ENCODE results near the gene WWC2. TPM values are rescaled to one million over a fixed set of nuclear protein-coding genes. Genes with fewer than 3 reads are reported as not detected.
"Not testable (repeated sequence)": the region's sequence is repeated elsewhere in the genome, so short reads cannot be mapped to it uniquely, and the experiment has no call there.

Gene WWC2
- total RNA-seq, 1 experiment from 2014 or later: 39.1 TPM

DNA sequence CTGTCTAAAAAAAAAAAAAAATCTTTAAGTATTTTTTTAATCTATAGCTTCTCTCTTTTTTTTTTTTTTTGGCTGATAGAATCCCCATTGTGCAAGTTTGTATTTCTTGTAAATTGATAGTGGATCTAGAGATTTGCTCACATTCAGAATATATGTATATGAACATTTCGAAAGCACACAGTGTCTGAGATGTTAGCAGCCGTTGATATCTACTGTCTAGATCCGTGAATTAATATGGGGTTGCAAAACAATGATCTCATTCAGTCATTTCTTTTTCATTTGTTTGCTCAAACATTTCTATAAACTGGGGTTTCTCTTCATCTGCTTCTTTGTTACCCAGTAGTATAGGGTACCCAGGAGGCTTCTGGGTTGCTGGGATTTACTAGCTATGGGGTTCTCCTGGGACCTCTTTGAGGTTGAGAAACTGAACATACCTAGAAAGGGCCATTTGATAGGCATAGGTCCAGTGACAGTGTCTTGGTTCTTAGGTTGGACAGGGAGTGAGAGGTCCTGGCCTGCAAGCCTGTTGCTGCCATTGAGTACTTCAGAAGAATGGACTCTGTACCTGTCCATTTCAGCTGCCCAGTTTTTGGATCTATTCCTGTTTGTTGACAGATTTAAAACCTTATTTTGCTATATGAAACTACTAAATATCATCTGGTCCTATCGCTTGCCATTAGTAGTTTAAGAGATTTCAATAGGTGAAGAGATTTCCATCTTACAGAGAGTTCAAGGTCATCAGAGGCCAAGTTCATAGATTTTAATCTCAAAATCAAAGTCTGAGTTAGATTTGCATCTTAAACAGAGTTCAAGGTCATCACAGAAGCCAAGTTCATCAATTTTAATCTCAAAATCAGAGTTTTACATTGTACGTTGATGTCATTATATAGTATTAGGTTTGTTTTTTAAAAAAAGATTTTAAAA lies 50.8 kb downstream of the WWC2 start:
- POLR2A ChIA-PET: no interaction called here
- Histone ChIP-seq H3K4me3 (replicated peaks in 1 of 2; ENCODE audit: low read depth in 1 of 2, low read length in 2 of 2) (no peak overlapping the region), H3K4me2 (ENCODE audit: low read length) (no peak overlapping the region), H3K4me1 (ENCODE audit: control insufficient read depth in 1 of 2, insufficient read depth in 2 of 2, low read length in 2 of 2) (no peaks in the 10 kb centered on the region), H2AFZ (ENCODE audit: low read depth, low read length, poor library complexity, severe bottlenecking) (no peak overlapping the region), H3K27ac (ENCODE audit: low read depth, low read length) (no peak overlapping the region), H4K20me1 (ENCODE audit: insufficient read depth) (peaks cover 4% of the 10 kb centered on the region; the same call in 1 of the 2 replicates), H3K9ac (ENCODE audit: low read length) (no peak overlapping the region), H3K9me2 (ENCODE audit: insufficient read depth) (no peaks in the 10 kb centered on the region), H3K9me3 (ENCODE audit: control insufficient read depth in 1 of 2, insufficient read depth in 1 of 2, low read depth in 1 of 2, low read length in 2 of 2) (no peaks in the 10 kb centered on the region), H3K36me3 (ENCODE audit: control insufficient read depth in 1 of 2, insufficient read depth in 2 of 2, low read length in 2 of 2) (no peaks in the 10 kb centered on the region), H3K27me3 (ENCODE audit: insufficient read depth, low read length) (no peaks in the 10 kb centered on the region), H3K79me2 (ENCODE audit: insufficient read depth, low read length) (peaks cover 82% of the 10 kb centered on the region)
- intact Hi-C loops (cut with micrococcal nuclease): no loop called here
- TF ChIP-seq, protein P1, sequence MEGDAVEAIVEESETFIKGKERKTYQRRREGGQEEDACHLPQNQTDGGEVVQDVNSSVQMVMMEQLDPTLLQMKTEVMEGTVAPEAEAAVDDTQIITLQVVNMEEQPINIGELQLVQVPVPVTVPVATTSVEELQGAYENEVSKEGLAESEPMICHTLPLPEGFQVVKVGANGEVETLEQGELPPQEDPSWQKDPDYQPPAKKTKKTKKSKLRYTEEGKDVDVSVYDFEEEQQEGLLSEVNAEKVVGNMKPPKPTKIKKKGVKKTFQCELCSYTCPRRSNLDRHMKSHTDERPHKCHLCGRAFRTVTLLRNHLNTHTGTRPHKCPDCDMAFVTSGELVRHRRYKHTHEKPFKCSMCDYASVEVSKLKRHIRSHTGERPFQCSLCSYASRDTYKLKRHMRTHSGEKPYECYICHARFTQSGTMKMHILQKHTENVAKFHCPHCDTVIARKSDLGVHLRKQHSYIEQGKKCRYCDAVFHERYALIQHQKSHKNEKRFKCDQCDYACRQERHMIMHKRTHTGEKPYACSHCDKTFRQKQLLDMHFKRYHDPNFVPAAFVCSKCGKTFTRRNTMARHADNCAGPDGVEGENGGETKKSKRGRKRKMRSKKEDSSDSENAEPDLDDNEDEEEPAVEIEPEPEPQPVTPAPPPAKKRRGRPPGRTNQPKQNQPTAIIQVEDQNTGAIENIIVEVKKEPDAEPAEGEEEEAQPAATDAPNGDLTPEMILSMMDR (IDR thresholded peaks at IDR 0.05 in 2 of 3, conservative IDR thresholded peaks at IDR 0.05 in 1 of 3; ENCODE audit: borderline replicate concordance in 1 of 3, insufficient read depth in 1 of 3, low read depth in 2 of 3, low read length in 2 of 3): no peak
- TF ChIP-seq ELF1 (IDR thresholded peaks at IDR 0.05; ENCODE audit: borderline replicate concordance, low read depth): no peak
- TF ChIP-seq, protein P2, sequence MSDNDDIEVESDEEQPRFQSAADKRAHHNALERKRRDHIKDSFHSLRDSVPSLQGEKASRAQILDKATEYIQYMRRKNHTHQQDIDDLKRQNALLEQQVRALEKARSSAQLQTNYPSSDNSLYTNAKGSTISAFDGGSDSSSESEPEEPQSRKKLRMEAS (IDR thresholded peaks at IDR 0.05): no peak
- TF ChIP-seq CEBPB (IDR thresholded peaks at IDR 0.05; ENCODE audit: low read depth): no peak
- no peak for TF ChIP-seq ZNF274 (IDR thresholded peaks at IDR 0.05; ENCODE audit: low read depth, low read length)
- TF ChIP-seq YY1 (IDR thresholded peaks at IDR 0.05; ENCODE audit: extremely low read depth, insufficient replicate concordance, low read depth, low read length): no peak
- no peak for TF ChIP-seq SRF (IDR thresholded peaks at IDR 0.05; ENCODE audit: low read depth)
- ATAC-seq (no peak), DNase-seq (ENCODE audit: low read depth, low spot score) (no peak)
- no TSS peak for BruUV-seq (replicated peaks)
- CTCF ChIA-PET: no interaction called here
- RAD21 ChIA-PET (ENCODE audit: low non-redundant PET in 1 of 2, low total read pairs in 2 of 2, uncharacterized antibody in 2 of 2, unreplicated experiment in 2 of 2): no interaction called here

DNA sequence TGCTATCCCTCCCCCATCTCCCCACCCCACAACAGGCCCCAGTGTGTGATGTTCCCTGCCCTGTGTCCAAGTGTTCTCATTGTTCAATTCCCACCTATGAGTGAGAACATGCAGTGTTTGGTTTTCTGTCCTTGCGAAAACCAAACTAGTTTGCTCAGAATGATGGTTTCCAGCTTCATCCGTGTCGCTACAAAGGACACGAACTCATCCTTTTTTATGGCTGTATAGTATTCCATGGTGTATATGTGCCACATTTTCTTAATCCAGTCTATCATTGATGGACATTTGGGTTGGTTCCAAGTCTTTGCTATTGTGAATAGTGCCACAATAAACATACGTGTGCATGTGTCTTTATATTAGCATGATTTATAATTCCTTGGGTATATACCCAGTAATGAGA lies 51.6 kb downstream of the WWC2 start:
- CTCF ChIA-PET; H3K36me3 ChIP-seq (ENCODE audit: control insufficient read depth in 1 of 2, insufficient read depth in 2 of 2, low read length in 2 of 2); BruUV-seq (replicated peaks); H3K4me1 ChIP-seq (ENCODE audit: control insufficient read depth in 1 of 2, insufficient read depth in 2 of 2, low read length in 2 of 2); H4K20me1 ChIP-seq (ENCODE audit: insufficient read depth); H3K9me3 ChIP-seq (ENCODE audit: control insufficient read depth in 1 of 2, insufficient read depth in 1 of 2, low read depth in 1 of 2, low read length in 2 of 2); H3K9ac ChIP-seq (ENCODE audit: low read length); H3K4me2 ChIP-seq (ENCODE audit: low read length); H3K9me2 ChIP-seq (ENCODE audit: insufficient read depth); POLR2A ChIA-PET; H3K27me3 ChIP-seq (ENCODE audit: insufficient read depth, low read length); H2AFZ ChIP-seq (ENCODE audit: low read depth, low read length, poor library complexity, severe bottlenecking); DNase-seq (ENCODE audit: low read depth, low spot score); ATAC-seq; H3K4me3 ChIP-seq (replicated peaks in 1 of 2; ENCODE audit: low read depth in 1 of 2, low read length in 2 of 2); RAD21 ChIA-PET (ENCODE audit: low non-redundant PET in 1 of 2, low total read pairs in 2 of 2, uncharacterized antibody in 2 of 2, unreplicated experiment in 2 of 2); intact Hi-C loops (cut with micrococcal nuclease); H3K27ac ChIP-seq (ENCODE audit: low read depth, low read length): not testable (repeated sequence)
- peaks cover 76% of the 10 kb centered on the region for H3K79me2 ChIP-seq (ENCODE audit: insufficient read depth, low read length)

DNA sequence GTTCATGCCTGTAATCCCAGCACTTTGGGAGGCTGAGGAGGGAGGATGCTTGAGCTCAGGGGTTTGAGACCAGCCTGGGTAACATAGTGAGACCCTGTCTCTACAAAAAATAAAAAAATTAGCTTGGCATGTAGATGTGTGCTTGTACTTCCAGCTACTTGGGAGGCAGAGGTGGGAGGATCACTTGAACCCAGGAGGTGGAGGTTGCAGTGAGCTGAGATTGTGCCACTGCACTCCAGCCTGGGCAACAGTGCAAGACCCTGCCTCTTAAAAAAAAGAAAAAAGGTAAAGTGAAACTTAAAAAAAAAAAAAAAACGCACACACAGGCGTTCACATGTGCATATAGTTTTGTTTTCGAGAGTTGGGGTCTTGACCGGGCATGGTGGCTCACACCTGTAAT lies 53.2 kb downstream of the WWC2 start:
- H3K4me2 ChIP-seq (ENCODE audit: low read length); H3K27me3 ChIP-seq (ENCODE audit: insufficient read depth, low read length); H3K27ac ChIP-seq (ENCODE audit: low read depth, low read length); CTCF ChIA-PET; H3K9me3 ChIP-seq (ENCODE audit: control insufficient read depth in 1 of 2, insufficient read depth in 1 of 2, low read depth in 1 of 2, low read length in 2 of 2); ATAC-seq; DNase-seq (ENCODE audit: low read depth, low spot score); H3K36me3 ChIP-seq (ENCODE audit: control insufficient read depth in 1 of 2, insufficient read depth in 2 of 2, low read length in 2 of 2); H4K20me1 ChIP-seq (ENCODE audit: insufficient read depth); H3K4me3 ChIP-seq (replicated peaks in 1 of 2; ENCODE audit: low read depth in 1 of 2, low read length in 2 of 2); H2AFZ ChIP-seq (ENCODE audit: low read depth, low read length, poor library complexity, severe bottlenecking); POLR2A ChIA-PET; BruUV-seq (replicated peaks); H3K9me2 ChIP-seq (ENCODE audit: insufficient read depth); RAD21 ChIA-PET (ENCODE audit: low non-redundant PET in 1 of 2, low total read pairs in 2 of 2, uncharacterized antibody in 2 of 2, unreplicated experiment in 2 of 2); intact Hi-C loops (cut with micrococcal nuclease); H3K4me1 ChIP-seq (ENCODE audit: control insufficient read depth in 1 of 2, insufficient read depth in 2 of 2, low read length in 2 of 2); H3K9ac ChIP-seq (ENCODE audit: low read length): not testable (repeated sequence)
- peaks cover 75% of the 10 kb centered on the region for H3K79me2 ChIP-seq (ENCODE audit: insufficient read depth, low read length)
